ENCODE results near the gene BAHCC1. TPM values are rescaled to one million over a fixed set of nuclear protein-coding genes. Genes with fewer than 3 reads are reported as not detected.

Gene BAHCC1
- total RNA-seq, 2 experiments from 2014 or later, result 0.40 to 0.65 TPM

GRCh38 chr17:81404558-81405165 lies 9.4 kb downstream of the BAHCC1 start:
- Mint-ChIP-seq H3K27ac (no peak overlapping the region), H3K4me1 (ENCODE audit: low read depth) (peaks cover 7% of the 10 kb centered on the region), H3K9me3 (no peaks in the 10 kb centered on the region), H3K36me3 (ENCODE audit: low read depth) (no peaks in the 10 kb centered on the region), H3K4me3 (no peak overlapping the region), H3K27me3 (peaks cover 66% of the 10 kb centered on the region)
- no peak for TF ChIP-seq CTCF (IDR thresholded peaks at IDR 0.05)
- POLR2A ChIA-PET, result interaction anchor here (0.6 to 1.5 kb wide), 2 partner anchors 10 to 252 kb away, joined by 3 read pairs; no protein-coding TSS in a partner anchor
- DNase-seq (no peak), ATAC-seq (no peak)
- CTCF ChIA-PET, result no interaction called here
- intact Hi-C loops (cut with micrococcal nuclease), result no loop called here

- intact Hi-C loops (cut with micrococcal nuclease), result no loop called here
- peaks cover 4% of the 10 kb centered on the region for H3K4me1 Mint-ChIP-seq (ENCODE audit: low read depth)
- H3K36me3 Mint-ChIP-seq (ENCODE audit: low read depth), result no peaks in the 10 kb centered on the region
- H3K27me3 Mint-ChIP-seq, result peaks cover 63% of the 10 kb centered on the region
- ChIA-PET POLR2A (interaction anchor here (1.5 kb wide), 1 partner anchor 11 kb away, joined by 3 read pairs; no protein-coding TSS in a partner anchor), CTCF (interaction anchor here (0.8 kb wide), 1 partner anchor 13 kb away, joined by 3 read pairs; no protein-coding TSS in a partner anchor)
- TF ChIP-seq CTCF (IDR thresholded peaks at IDR 0.05), result no peak
- no peaks in the 10 kb centered on the region for H3K9me3 Mint-ChIP-seq
- H3K4me3 Mint-ChIP-seq, result no peak overlapping the region
- DNase-seq (no peak), ATAC-seq (no peak)
- no peak overlapping the region for H3K27ac Mint-ChIP-seq
Measured at GRCh38 chr17:81405411-81405872, 10.2 kb downstream of the BAHCC1 start.

- H3K4me1 Mint-ChIP-seq (ENCODE audit: low read depth), result peaks cover 4% of the 10 kb centered on the region
- TF ChIP-seq CTCF (IDR thresholded peaks at IDR 0.05), result no peak
- intact Hi-C loops (cut with micrococcal nuclease), result no loop called here
- no peak overlapping the region for H3K4me3 Mint-ChIP-seq
- ATAC-seq (no peak), DNase-seq (no peak)
- ChIA-PET CTCF (interaction anchor here (0.8 kb wide), 1 partner anchor 13 kb away, joined by 3 read pairs; no protein-coding TSS in a partner anchor), POLR2A (no interaction called here)
- no peak overlapping the region for H3K27ac Mint-ChIP-seq
- no peaks in the 10 kb centered on the region for H3K36me3 Mint-ChIP-seq (ENCODE audit: low read depth)
- H3K9me3 Mint-ChIP-seq, result no peaks in the 10 kb centered on the region
- peaks cover 55% of the 10 kb centered on the region for H3K27me3 Mint-ChIP-seq
Measured at GRCh38 chr17:81406117-81406953, 11.1 kb downstream of the BAHCC1 start.

- no peak for TF ChIP-seq CTCF (IDR thresholded peaks at IDR 0.05)
- intact Hi-C loops (cut with micrococcal nuclease), result no loop called here
- no peak for ATAC-seq
- H3K36me3 Mint-ChIP-seq (ENCODE audit: low read depth), result no peaks in the 10 kb centered on the region
- H3K27me3 Mint-ChIP-seq, result peaks cover 41% of the 10 kb centered on the region
- no peak for DNase-seq
- CTCF ChIA-PET, result no interaction called here
- H3K4me1 Mint-ChIP-seq (ENCODE audit: low read depth), result peaks cover 15% of the 10 kb centered on the region
- H3K9me3 Mint-ChIP-seq, result no peaks in the 10 kb centered on the region
- POLR2A ChIA-PET, result no interaction called here
- H3K27ac Mint-ChIP-seq, result no peak overlapping the region
- no peak overlapping the region for H3K4me3 Mint-ChIP-seq
Measured at GRCh38 chr17:81408049-81408448, 12.8 kb downstream of the BAHCC1 start.
